Head of caudate nucleus (tissue), 42 donors: Measurements from ENCODE around the gene CXCL8.
A peak's percentile ranks its signal among the peaks of the same experiment; 100 is the strongest.

Experiments used
- DNase-seq, 42 donors: peaks; one replicate each; pipeline versions ENCODE4 v3.0.0 to v3.0.0-alpha.2; 2020 to 2021; ENCODE audit warnings: mixed read lengths in 7 of 42
- intact Hi-C: fragments of 100-400 bp; cut with DNase I; formaldehyde crosslinking; loops from one replicate; pipeline ENCODE4 v1.15.0; 2022

Gene CXCL8

GRCh38 chr4:73776321-73776729, 36.0 kb downstream of the CXCL8 start:
- peak in 1 of 42 donors; percentile 4 for DNase-seq
- intact Hi-C loops: no loop called here

DNA sequence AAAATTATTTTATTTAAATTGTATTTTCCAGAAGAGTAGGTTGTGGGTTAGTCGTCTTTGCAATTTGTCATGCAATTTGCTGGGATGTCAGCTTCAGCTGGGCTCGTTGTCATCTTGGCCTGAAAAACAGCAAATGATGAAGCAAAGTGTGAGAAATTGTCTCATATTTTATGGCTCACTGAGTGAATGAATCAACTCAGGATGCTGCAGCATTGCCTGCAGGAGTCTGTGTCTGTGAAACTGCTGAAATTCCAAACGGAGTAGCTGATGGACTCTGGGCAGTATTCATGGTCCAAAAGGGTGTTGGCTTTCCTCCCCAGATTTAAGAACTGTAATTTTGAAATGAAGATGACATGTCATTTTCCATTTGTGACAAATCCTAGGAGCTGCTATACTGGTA, 37.2 kb downstream of the CXCL8 start:
- intact Hi-C loops: no loop called here

DNA sequence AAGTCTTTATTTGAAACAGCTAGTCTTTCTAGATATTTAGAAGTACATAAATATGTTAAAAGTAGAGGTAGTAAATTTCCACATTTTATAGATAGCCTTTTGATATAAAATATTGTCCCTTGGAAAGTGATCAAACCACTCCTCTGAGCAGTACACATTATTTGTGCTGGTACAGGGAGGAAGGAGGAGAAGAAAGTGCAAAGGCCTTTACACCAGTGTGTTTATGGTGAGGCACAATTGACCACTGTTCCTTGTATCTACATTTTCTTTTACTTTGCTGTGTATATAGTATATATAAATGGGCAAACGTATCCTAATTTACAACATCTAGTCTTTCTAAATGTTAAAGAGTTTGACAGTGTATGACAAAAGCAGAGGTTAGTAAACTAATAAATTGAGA, 39.9 kb downstream of the CXCL8 start:
- intact Hi-C loops: no loop called here
- no peak for DNase-seq

More for the DNA sequence above, 37.2 kb downstream of the CXCL8 start:
- DNase-seq: no peak

DNA sequence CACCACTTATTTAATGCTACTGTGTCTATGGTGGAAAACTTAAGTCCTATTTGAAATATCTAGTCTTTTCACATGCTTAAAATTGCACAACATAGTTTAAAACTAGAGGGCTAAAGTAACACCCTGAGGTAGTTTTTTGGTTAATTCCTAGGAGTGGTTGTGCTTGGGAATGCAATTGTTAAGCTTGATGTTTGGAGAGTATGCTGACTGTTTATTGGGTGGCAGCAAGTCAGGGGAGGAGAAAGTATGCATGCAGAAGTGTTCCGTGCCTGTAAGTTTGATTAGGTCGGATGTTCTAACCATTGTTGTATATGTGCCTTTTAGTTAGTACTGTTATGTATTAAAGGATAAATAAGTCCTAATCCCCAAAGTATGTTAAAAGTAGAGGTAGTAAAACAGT, 40.5 kb downstream of the CXCL8 start:
- intact Hi-C loops: no loop called here
- no peak for DNase-seq

- intact Hi-C loops: no loop called here
- no peak for DNase-seq
These were observed 48.0 kb downstream of the CXCL8 start for GRCh38 chr4:73788411-73788810.
